Measurements from ENCODE around the gene PITPNM3.

DNA sequence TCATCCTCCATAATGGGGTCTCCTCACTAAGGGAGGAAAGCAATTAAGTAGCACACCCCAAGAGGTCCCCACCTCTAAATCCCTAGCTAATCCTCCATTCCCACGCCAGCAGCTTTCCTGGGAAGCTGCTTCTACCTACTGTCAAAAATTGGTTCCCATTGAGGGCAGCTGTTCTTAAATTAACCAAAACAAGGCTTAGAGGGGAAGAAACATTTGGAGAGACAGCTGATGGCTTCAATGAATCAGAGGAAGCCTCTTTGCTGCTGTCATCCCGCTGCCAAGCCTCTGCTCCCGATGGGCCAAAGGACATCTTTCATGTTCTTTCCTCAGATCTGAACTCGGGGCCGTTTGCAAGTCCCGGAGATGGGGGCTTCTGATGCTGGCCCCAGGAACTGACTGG, 148.1 kb downstream of the PITPNM3 start:
- TF ChIP-seq POLR2A (IDR thresholded peaks at IDR 0.05; ENCODE audit: low read length) (no peak), GATA1 (IDR thresholded peaks at IDR 0.05; ENCODE audit: low read depth, low read length) (no peak)
